ENCODE results near the gene AOX1.
A peak's percentile ranks its signal among the peaks of the same experiment; 100 is the strongest.

Gene AOX1

DNA sequence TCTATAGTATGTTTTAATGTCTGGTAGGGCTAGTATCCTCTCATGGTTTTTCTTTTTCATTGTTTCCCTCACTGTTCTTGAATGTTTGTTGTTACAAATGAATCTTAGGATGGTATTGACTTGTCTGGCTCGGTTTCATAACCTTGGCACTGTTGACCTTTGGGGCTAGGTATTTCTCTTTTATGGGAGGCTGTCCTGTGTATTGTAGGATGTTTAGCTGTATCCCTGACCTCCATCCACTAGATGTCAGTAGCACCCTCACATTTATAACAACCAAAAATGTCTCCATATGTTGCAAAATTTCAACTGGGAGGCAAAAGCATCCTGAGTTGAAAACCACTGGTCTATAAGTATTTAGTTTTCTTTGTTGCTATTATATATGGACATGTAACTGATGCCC is 7.0 kb upstream of the AOX1 start:
- no peak for DNase-seq (ENCODE audit: extremely low read depth, low read depth)
- TF ChIP-seq, protein P1, sequence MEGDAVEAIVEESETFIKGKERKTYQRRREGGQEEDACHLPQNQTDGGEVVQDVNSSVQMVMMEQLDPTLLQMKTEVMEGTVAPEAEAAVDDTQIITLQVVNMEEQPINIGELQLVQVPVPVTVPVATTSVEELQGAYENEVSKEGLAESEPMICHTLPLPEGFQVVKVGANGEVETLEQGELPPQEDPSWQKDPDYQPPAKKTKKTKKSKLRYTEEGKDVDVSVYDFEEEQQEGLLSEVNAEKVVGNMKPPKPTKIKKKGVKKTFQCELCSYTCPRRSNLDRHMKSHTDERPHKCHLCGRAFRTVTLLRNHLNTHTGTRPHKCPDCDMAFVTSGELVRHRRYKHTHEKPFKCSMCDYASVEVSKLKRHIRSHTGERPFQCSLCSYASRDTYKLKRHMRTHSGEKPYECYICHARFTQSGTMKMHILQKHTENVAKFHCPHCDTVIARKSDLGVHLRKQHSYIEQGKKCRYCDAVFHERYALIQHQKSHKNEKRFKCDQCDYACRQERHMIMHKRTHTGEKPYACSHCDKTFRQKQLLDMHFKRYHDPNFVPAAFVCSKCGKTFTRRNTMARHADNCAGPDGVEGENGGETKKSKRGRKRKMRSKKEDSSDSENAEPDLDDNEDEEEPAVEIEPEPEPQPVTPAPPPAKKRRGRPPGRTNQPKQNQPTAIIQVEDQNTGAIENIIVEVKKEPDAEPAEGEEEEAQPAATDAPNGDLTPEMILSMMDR (IDR thresholded peaks at IDR 0.05; ENCODE audit: low read depth, low read length) = peak; percentile 24

DNA sequence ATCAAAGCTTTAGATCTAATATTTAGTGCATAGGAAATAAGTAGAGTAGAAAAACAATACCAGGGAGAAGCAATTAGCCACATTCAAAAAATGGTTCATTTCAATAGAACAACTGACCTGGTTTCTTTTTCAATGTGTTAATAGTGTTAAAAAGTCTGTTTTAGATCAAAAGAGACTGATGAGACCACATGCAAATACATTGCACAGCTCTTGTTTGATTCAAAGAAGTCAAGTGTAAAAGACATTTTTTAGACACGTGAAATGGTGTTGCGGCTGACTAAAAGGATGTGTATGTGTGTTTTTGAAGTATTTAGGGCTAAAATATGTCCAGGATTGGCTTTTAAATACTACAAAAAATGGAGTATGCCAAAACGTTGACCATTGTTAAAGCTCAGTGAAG is 1.2 kb upstream of the AOX1 start:
- TF ChIP-seq, protein P1 (IDR thresholded peaks at IDR 0.05; ENCODE audit: low read depth, low read length) = no peak
- DNase-seq (ENCODE audit: extremely low read depth, low read depth) = no peak

DNA sequence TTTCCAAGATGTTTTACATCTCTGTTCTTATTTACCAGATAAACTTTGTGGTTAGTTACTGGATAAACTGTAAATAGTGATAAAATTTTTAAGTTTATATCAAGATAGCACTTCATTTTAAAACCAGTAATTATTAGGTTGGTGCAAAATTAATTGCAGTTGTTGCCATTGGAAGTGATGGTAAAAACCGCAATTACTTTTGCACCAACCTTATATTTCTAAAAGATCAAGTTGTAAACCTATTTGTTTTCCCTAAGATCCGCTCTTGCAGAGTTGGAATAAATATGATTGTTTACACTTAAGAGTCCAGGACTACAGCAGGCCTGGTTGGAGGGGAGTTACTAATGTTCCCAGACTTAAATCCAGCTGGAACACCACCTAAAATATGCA is 479 bp upstream of the AOX1 start:
- TF ChIP-seq, protein P1 (IDR thresholded peaks at IDR 0.05; ENCODE audit: low read depth, low read length) = no peak
- no peak for DNase-seq (ENCODE audit: extremely low read depth, low read depth)

DNA sequence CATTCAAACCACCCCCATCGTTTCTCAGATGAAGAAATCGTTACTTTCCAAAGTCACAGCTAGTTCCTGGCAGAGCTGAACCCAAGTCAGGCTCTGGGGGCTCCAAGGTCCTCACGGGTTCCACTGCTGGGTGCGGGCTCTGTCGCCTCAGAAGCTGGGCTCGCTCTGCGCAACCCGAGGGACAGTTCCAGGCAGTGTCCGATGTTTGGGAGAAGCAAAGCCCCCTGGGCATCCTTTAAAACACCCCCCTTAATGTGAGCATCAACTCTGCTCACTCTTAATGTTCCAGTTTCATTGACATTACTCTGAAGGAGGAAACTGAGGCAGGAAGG is 796 bp downstream of the AOX1 start:
- TF ChIP-seq, protein P1 (IDR thresholded peaks at IDR 0.05; ENCODE audit: low read depth, low read length) = no peak
- DNase-seq (ENCODE audit: extremely low read depth, low read depth) = no peak

DNA sequence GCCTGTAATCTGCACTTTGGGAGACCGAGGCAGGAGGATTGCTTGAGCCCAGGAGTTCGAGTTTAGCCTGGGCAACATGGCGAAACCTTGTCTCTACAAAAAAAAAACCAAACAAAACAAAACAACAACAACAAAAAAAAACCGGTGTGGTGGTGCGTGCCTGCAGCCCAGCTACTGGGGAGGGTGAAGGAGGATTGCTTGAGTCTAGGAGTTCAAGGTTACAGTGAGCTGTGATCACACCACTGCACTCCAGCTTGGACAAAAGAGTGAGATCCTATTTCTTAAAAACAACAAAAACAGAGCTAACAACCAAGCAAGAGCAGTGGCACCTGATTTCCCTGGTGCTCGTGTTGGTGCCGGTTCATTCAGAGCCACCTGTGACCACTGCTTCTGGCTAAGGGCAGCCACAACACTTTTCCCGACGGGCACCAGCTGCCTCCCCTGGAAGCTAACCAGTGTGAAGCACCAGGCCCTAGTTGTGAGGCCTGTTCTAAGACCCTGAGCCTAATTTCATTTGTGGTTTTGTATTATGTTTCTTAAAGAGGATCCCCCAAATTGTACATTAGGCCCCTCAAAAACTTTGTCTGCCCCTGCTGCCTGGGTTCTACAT is 1.3 kb downstream of the AOX1 start:
- TF ChIP-seq, protein P1 (IDR thresholded peaks at IDR 0.05; ENCODE audit: low read depth, low read length) = no peak
- no peak for DNase-seq (ENCODE audit: extremely low read depth, low read depth)

DNA sequence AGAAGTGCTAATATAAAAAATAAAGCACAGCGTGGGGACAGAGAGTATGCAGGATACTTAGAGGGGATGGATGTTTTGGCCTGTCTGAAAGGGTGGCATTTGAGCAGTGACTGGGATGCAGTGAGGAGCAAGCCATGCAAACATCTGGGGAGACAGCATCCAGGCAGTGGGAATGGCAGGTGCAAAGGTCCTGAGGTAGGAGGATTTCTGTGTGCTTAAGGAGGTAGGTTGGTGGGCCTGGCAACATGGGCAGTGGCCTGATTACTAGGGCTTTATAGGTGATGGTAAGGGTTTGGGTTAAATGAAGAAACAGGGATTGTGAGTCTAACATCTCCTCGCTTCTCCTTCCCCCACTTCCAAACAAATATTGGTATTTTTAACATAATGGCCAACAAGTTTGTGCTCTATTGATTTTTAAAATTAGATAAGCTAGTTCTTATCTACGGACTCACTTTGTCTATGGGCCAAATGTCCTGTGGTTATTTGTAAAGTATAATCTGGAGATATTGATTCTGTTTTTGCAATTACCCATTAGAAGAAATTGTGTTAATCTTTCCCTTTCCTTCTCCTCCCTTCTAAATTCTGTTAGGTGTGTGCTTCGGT is 2.4 kb downstream of the AOX1 start:
- no peak for DNase-seq (ENCODE audit: extremely low read depth, low read depth)
- TF ChIP-seq, protein P1 (IDR thresholded peaks at IDR 0.05; ENCODE audit: low read depth, low read length) = no peak

DNA sequence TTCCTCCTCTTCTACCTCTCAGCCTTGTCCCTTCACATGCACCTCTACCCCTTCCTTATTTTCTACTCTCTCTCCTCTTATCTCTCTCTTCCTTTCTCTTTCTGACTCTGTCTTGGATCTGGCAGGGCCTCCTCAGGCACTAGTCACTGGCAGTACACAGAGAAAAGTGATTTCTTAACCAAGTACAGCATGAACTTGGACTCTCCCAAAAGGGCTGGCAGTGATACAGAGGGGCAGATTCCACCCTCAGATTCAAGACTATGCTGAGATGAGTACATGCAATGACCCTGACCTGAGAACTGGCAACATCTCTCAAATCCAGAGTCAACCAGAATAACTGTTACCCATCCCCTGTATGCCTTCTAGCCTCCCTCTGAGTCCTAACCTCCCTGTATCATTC is 4.3 kb downstream of the AOX1 start:
- TF ChIP-seq, protein P1 (IDR thresholded peaks at IDR 0.05; ENCODE audit: low read depth, low read length) = no peak
- DNase-seq (ENCODE audit: extremely low read depth, low read depth) = no peak
